C4-2B (cell line): ENCODE measurements around the gene ZNF207.

Experiments used
- ZFX ChIP-seq: fragments of 450-650 bp; IDR thresholded peaks from 2 replicates; pipeline ENCODE4 v1.6.1; 2017
- TF ChIP-seq, protein P1 (sequence below): fragments of 450-650 bp; conservative IDR thresholded peaks from 2 replicates; pipeline ENCODE4 v1.5.1; 2017; ENCODE audit warnings: mild to moderate bottlenecking

DNA sequence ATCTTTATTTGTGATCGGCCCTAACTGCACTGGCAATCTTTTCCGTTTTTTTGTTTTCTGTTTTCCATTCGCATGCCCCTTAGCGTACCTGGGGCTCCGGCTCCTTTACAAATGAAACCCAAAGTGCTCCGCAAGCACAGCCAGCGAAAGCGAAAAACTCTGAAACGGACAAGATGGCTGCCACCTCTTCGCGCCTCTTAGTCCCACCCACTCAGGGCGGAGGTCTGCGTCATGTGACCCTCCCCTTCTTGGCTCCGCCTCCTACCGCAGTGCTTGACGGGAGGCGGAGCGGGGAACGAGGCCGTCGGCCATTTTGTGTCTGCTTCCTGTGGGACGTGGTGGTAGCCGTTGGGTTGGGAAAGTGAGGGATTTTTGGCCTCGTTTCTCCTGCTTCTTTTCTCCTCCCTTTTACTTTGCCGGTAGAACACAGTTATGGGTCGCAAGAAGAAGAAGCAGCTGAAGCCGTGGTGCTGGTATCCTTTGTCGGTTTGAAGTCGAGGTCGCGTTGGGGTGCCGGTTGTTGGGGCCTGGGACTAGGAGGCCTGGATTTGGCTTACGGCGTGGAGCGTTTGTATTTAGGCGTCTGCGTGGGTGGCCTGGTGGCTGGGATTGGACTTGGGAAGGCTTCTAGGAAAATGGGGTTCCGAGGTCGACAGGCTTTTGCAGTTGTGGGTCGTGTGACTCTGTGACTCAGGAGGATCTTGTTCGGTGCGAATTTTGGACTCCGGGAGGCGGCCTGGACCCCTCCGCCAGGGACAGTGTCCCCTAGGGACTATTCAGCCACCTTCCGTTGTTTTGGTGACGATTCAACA is at the start of gene ZNF207:
- TF ChIP-seq, protein P1, sequence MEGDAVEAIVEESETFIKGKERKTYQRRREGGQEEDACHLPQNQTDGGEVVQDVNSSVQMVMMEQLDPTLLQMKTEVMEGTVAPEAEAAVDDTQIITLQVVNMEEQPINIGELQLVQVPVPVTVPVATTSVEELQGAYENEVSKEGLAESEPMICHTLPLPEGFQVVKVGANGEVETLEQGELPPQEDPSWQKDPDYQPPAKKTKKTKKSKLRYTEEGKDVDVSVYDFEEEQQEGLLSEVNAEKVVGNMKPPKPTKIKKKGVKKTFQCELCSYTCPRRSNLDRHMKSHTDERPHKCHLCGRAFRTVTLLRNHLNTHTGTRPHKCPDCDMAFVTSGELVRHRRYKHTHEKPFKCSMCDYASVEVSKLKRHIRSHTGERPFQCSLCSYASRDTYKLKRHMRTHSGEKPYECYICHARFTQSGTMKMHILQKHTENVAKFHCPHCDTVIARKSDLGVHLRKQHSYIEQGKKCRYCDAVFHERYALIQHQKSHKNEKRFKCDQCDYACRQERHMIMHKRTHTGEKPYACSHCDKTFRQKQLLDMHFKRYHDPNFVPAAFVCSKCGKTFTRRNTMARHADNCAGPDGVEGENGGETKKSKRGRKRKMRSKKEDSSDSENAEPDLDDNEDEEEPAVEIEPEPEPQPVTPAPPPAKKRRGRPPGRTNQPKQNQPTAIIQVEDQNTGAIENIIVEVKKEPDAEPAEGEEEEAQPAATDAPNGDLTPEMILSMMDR: no peak
- TF ChIP-seq ZFX: peak; percentile 90
